ENCODE results near the gene BRMS1. TPM values are rescaled to one million over a fixed set of nuclear protein-coding genes. Genes with fewer than 3 reads are reported as not detected.

The BRMS1 gene
- total and polyA plus RNA-seq, 10 of the 15 experiments (the other 5 are each of a cell fraction or from before 2014, with no cell fraction given), result 2.1 to 85.3 (median 48.5) TPM

DNA sequence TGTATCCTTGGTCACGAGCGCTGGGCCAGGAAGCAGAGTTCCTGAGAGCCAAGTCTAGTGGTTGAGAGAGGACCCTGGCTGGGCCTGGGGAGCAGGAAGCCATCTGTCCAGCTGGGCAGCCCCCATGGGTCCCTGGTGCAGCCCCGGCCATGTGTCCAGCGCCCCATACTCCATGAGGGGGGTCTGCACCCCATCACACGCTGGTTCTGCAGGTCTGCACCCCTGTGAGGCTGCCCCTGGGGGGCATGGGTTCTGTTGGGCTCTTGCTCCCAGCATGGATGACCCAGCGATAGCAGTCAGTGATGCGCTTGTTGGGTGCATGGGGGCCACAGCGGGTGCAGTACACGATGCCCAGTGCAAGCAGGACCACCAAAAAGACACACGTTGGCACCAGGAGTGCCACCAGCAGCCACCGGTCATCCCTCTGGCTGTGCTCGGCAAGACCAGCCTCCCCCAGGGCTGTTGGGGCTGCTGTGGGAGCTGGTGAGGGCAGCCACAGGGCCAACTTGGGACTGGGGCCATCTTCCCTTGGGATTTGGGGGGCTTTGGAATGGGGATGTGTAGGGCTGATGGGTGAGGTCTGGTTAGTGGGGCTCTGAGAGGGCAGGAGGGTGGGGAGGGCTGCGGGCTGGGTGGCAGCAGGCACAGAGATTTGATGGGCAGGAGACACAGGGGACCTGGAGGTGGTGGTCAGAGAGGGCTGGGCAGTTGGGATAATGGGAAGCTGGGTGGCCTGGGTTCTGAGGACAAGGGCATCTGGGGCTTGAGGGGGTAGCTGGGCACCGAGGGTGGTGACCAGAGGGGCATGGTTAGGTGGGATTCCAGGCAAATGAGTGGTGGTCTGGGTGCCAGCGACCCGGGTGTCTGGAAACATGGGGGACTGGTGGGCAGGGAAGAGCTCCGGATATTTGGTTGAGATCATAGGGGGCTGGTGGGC, 30.1 kb downstream of the BRMS1 start:
- CTCF ChIA-PET, result interaction anchor here (0.9 to 6.1 kb wide), 2 partner anchors 72 to 73 kb away, joined by 3 to 166 read pairs; no protein-coding TSS in a partner anchor
- Histone ChIP-seq H3K9ac (ENCODE audit: control insufficient read depth, insufficient read depth, low read length) (no peak overlapping the region), H3K79me2 (ENCODE audit: control insufficient read depth, insufficient read depth, low read length) (no peaks in the 10 kb centered on the region), H3K9me3 (replicated peaks; ENCODE audit: control insufficient read depth, insufficient read depth, low read length) (no peaks in the 10 kb centered on the region; the same call in 2 of the 3 replicates), H3K4me1 (ENCODE audit: control insufficient read depth, insufficient read depth, low read length) (peaks cover 18% of the 10 kb centered on the region), H3K4me2 (ENCODE audit: control insufficient read depth, insufficient read depth) (no peak overlapping the region), H3K27ac (ENCODE audit: control insufficient read depth, insufficient read depth) (no peak overlapping the region), H4K20me1 (ENCODE audit: control insufficient read depth, insufficient read depth) (no peaks in the 10 kb centered on the region), H3K36me3 (ENCODE audit: control insufficient read depth in 2 of 2, insufficient read depth in 2 of 2, low read length in 1 of 2) (no peaks in the 10 kb centered on the region), H3K4me3 (no peak overlapping the region), H2AFZ (ENCODE audit: control insufficient read depth, low read depth, low read length) (no peak overlapping the region), H3K27me3 (replicated peaks in 1 of 2; ENCODE audit: control insufficient read depth in 2 of 2, insufficient read depth in 2 of 2, low read length in 1 of 2) (no peaks in the 10 kb centered on the region; a peak in 1 of 4 replicates)
- SMC1A ChIA-PET (ENCODE audit: uncharacterized antibody, unreplicated experiment), result interaction anchor here (0.7 kb wide), 1 partner anchor 14 kb away, joined by 3 read pairs; no protein-coding TSS in a partner anchor
- WGBS (ENCODE audit: insufficient coverage, insufficient replicate concordance, low lambda C conversion rate, missing lambda C conversion rate), result 48% methylated on average over 17 of the region's 17 CpGs
- intact Hi-C loops (cut with micrococcal nuclease; ENCODE audit: unreplicated experiment) (no loop called here), in situ Hi-C loops (cut with MboI) (no loop called here)
- BruUV-seq (replicated peaks), result no TSS peak
- POLR2A ChIA-PET, result no interaction called here
- TF ChIP-seq, protein P1, sequence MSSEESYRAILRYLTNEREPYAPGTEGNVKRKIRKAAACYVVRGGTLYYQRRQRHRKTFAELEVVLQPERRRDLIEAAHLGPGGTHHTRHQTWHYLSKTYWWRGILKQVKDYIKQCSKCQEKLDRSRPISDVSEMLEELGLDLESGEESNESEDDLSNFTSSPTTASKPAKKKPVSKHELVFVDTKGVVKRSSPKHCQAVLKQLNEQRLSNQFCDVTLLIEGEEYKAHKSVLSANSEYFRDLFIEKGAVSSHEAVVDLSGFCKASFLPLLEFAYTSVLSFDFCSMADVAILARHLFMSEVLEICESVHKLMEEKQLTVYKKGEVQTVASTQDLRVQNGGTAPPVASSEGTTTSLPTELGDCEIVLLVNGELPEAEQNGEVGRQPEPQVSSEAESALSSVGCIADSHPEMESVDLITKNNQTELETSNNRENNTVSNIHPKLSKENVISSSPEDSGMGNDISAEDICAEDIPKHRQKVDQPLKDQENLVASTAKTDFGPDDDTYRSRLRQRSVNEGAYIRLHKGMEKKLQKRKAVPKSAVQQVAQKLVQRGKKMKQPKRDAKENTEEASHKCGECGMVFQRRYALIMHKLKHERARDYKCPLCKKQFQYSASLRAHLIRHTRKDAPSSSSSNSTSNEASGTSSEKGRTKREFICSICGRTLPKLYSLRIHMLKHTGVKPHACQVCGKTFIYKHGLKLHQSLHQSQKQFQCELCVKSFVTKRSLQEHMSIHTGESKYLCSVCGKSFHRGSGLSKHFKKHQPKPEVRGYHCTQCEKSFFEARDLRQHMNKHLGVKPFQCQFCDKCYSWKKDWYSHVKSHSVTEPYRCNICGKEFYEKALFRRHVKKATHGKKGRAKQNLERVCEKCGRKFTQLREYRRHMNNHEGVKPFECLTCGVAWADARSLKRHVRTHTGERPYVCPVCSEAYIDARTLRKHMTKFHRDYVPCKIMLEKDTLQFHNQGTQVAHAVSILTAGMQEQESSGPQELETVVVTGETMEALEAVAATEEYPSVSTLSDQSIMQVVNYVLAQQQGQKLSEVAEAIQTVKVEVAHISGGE (CRISPR knock-in tag; IDR thresholded peaks at IDR 0.05), result no peak
- no peak for TF ChIP-seq KLF5 (IDR thresholded peaks at IDR 0.05; ENCODE audit: partially characterized antibody)
- no peak for TF ChIP-seq STAT3 (IDR thresholded peaks at IDR 0.05; ENCODE audit: low read depth, low read length)
- no peak for TF ChIP-seq NR2C1 (IDR thresholded peaks at IDR 0.05)
- no peak for TF ChIP-seq ZBED1 (IDR thresholded peaks at IDR 0.05; ENCODE audit: borderline replicate concordance)
- no peak for TF ChIP-seq WRNIP1 (IDR thresholded peaks at IDR 0.05; ENCODE audit: borderline replicate concordance, low read depth, low read length)
- no peak for TF ChIP-seq RFX5 (IDR thresholded peaks at IDR 0.05; ENCODE audit: low read depth, low read length)
- no peak for TF ChIP-seq TARDBP (IDR thresholded peaks at IDR 0.05; ENCODE audit: borderline replicate concordance)
- TF ChIP-seq RAD51 (IDR thresholded peaks at IDR 0.05), result no peak
- DNase-seq (ENCODE audit: low read depth, low spot score) (no peak), ATAC-seq (no peak), FAIRE-seq (no peak)
- RAD21 ChIA-PET (ENCODE audit: unreplicated experiment), result no interaction called here

Measured in GM12878 (cell line).